NCI-H2227 treated with DMSO at 0.1 percent for 48 hours (cell line): Measurements from ENCODE around the gene EMILIN1.
A peak's percentile ranks its signal among the peaks of the same experiment; 100 is the strongest.

Source experiments
- DNase-seq: peaks from one replicate; lab custom pipeline; 2025; lab: John Stamatoyannopoulos, UW

Gene EMILIN1

DNA sequence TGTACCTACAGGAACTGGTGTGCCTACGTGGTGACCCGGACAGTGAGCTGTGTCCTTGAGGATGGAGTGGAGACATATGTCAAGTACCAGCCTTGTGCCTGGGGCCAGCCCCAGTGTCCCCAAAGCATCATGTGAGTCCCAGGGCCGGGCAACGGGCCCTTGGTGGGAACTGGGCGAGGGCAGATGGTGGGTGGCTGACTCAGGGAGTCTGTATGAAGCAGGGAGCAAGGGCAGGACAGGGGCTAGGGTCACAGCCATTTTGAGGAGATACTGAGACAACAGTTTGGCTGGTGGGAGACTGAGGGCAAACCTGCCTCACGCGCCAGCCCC is 1.7 kb downstream of the EMILIN1 start:
- no peak for DNase-seq

- no peak for DNase-seq
These were observed 2.2 kb downstream of the EMILIN1 start for GRCh38 chr2:27080603-27080936.

DNA sequence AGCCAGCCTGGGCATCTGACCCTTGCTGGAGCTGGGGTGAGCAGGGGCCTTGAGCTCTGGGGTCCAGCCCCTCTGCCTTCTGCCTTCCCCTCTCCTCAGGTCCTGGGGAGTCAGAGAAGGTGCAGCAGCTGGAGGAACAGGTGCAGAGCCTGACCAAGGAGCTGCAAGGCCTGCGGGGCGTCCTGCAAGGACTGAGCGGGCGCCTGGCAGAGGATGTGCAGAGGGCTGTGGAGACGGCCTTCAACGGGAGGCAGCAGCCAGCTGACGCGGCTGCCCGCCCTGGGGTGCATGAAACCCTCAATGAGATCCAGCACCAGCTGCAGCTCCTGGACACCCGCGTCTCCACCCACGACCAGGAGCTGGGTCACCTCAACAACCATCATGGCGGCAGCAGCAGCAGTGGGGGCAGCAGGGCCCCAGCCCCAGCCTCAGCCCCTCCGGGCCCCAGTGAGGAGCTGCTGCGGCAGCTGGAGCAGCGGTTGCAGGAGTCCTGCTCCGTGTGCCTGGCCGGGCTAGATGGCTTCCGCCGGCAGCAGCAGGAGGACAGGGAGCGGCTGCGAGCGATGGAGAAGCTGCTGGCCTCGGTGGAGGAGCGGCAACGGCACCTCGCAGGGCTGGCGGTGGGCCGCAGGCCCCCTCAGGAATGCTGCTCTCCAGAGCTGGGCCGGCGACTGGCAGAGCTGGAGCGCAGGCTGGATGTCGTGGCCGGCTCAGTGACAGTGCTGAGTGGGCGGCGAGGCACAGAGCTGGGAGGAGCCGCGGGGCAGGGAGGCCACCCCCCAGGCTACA is 3.8 kb downstream of the EMILIN1 start:
- DNase-seq = no peak

DNA sequence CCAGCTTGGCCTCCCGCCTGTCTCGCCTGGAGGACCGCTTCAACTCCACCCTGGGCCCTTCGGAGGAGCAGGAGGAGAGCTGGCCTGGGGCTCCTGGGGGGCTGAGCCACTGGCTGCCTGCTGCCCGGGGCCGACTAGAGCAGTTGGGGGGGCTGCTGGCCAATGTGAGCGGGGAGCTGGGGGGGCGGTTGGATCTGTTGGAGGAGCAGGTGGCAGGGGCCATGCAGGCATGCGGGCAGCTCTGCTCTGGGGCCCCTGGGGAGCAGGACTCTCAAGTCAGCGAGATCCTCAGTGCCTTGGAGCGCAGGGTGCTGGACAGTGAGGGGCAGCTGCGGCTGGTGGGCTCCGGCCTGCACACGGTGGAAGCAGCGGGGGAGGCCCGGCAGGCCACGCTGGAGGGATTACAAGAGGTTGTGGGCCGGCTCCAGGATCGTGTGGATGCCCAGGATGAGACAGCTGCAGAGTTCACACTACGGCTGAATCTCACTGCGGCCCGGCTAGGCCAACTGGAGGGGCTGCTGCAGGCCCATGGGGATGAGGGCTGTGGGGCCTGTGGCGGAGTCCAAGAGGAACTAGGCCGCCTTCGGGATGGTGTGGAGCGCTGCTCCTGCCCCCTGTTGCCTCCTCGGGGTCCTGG is 4.5 kb downstream of the EMILIN1 start:
- no peak for DNase-seq

DNA sequence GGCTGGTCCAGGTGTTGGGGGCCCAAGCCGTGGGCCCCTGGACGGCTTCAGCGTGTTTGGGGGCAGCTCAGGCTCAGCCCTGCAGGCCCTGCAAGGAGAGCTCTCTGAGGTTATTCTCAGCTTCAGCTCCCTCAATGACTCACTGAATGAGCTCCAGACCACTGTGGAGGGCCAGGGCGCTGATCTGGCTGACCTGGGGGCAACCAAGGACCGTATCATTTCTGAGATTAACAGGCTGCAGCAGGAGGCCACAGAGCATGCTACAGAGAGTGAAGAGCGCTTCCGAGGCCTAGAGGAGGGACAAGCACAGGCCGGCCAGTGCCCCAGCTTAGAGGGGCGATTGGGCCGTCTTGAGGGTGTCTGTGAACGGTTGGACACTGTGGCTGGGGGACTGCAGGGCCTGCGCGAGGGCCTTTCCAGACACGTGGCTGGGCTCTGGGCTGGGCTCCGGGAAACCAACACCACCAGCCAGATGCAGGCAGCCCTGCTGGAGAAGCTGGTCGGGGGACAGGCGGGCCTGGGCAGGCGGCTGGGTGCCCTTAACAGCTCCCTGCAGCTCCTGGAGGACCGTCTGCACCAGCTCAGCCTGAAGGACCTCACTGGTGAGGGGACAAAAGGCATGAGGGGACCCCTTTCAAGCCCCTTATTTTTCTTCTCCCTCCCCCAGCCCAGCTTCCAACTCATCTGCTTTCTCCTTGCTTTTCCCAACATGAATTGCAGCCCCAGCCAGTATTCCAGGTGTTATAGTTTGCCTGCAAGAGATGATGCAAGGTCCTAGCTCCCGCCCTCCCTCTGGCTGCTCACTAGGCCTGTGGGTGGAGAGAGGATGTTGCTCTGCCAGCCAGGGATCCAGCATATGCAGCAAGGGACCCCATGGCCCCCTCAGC is 5.2 kb downstream of the EMILIN1 start:
- DNase-seq = no peak

- DNase-seq = no peak
These were observed 6.1 kb downstream of the EMILIN1 start for GRCh38 chr2:27084297-27085061.

- no peak for DNase-seq
These were observed 6.8 kb downstream of the EMILIN1 start for GRCh38 chr2:27085062-27085672.

- DNase-seq = peak; percentile 16
These were observed 7.3 kb downstream of the EMILIN1 start for GRCh38 chr2:27085673-27086089.

- peak; percentile 94 for DNase-seq
These were observed 7.8 kb downstream of the EMILIN1 start for GRCh38 chr2:27086090-27086723.

DNA sequence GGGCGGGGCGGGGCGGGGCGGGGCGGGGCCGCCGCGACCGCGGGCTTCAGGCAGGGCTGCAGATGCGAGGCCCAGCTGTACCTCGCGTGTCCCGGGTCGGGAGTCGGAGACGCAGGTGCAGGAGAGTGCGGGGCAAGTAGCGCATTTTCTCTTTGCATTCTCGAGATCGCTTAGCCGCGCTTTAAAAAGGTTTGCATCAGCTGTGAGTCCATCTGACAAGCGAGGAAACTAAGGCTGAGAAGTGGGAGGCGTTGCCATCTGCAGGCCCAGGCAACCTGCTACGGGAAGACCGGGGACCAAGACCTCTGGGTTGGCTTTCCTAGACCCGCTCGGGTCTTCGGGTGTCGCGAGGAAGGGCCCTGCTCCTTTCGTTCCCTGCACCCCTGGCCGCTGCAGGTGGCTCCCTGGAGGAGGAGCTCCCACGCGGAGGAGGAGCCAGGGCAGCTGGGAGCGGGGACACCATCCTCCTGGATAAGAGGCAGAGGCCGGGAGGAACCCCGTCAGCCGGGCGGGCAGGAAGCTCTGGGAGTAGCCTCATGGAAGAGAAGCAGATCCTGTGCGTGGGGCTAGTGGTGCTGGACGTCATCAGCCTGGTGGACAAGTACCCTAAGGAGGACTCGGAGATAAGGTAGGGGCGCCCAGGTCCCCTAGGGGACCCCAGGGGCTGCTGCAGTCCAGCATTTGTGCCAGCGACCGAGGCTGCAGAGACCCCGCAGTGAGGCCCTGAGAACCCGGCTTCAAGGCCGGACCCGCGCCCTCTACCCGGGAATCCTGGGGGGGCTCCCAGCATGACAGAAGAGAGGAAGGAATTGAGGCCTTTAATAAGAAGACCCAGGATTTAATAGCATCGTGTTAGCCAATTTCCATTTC is 8.5 kb downstream of the EMILIN1 start, which contains the start of gene KHK:
TSS of gene KHK (plus strand) at position 49 of the 870 bp plus-strand sequence. CDS start at position 537, 488 bp downstream.
- DNase-seq = no peak

DNA sequence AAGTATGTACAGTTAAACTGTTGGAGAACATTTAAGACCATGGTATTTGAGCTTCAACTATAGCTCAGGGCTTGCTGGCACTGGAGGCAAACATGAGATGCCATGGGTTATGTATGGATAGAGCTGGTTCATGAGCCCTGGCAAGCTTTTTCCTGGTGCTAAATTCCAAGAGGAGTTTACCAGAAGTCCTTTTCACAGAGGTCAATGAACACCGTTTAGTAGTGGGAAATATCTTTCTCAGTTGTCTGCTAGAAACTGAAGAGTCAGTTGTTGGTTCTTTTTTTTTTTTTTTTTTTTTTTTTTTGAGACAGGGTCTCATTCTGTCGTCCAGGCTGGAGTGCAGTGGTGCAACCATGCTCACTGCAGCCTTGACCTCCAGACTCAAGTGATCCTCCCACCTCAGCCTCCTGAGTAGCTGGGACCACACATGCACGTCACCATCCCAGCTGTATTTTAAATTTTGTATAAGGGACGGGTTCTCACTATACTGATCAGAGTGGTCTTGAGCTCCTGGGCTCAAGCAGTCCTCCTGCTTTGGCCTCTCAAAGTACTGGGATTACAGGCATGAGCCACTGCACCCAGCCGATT is 9.5 kb downstream of the EMILIN1 start:
- no peak for DNase-seq

DNA sequence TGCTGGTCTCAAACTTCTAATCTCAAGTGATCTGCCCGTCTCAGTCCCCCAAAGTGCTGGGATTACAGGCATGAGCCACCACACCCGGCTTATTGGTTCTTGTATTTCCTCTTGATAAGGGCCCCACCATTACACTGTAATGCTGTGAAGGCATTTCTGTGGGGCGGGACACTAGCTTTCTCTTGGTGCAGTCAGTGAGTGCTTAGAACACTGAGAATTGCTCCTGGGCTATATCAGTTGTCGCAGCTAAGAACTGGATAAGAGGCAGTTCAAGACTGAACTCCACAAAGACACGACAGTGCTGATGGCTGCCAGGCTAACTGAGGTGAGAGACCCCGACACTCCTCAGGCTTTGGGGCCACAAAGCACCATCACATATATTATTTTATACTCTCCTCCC is 10.2 kb downstream of the EMILIN1 start:
- DNase-seq = no peak

GRCh38 chr2:27089111-27089954 is 10.9 kb downstream of the EMILIN1 start:
- DNase-seq = no peak

DNA sequence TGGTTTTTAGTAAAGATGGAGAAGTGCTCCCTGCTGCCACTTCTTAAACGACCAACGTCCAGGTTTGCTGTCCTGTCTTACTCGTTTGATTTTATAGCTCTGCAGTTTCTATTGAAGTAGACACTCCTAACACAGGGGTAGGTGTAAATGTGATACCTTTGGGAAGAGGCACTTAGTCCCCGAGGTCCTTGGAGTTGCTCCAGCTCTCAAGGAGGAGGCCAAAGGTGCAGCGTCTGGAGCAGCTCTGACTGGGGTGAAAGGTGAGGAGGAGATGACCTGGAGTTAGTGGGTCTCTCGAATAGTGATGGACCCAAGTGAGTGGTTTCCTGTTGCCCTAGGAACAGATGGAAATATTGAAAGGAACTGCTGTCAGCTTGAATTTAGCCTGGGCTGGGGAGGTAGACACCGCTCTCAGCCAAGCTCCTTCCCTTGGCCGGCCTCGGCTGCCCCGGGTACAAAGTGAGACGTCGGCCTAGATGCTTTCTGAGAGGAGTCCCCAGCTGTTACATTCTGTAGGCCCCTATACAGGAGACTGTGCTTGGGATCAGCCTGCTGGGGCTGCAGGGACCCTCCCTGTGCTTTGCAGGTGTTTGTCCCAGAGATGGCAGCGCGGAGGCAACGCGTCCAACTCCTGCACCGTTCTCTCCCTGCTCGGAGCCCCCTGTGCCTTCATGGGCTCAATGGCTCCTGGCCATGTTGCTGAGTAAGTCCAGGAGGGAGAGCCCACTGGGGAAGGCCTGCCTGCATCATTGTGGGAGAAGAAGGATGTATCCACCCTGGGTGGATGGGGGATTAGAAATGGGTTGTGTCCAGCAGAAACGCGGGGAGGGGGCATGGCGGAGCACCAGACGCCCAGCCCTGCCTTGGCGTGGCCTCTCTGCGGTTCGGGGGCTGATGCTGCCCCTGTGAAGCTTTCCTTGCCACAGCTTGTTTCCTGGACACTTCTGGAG is 13.6 kb downstream of the EMILIN1 start:
- no peak for DNase-seq

DNA sequence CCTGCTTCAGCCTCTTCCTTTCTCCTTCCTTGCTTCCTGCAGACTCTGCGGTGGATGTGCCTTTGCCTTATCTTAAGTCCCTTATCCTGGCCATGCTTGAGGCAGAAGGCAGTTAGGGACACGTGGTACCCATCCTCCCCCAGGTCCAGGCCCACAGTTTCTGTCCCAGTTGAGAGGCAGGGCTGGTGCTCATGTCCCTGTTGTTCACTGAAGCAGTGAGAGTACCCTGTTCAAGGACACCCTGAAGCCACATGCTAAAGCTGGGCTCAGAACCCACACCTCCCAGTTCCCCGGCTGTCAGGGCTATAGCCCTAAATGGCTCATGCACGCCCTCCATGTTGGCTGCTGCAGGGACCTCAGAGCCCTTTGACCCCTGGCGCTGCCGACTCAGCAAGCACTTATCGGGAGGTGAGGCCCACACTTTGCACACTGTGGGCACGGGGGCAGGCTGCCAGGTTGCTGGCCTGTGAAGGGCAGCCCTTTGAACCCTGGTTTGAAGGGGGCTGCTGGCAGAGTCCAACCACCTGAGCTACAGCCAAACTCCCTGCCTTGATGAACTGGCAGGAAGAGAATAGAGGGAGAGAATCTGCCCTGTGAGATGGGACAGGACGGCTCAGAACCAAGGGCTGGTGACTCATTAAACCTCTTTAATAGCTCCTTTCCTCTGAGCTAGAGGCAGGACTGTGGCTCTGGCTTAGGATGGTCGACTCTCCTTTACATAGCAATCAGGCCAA is 14.4 kb downstream of the EMILIN1 start:
- DNase-seq = no peak

GRCh38 chr2:27093430-27094352 is 15.3 kb downstream of the EMILIN1 start:
- no peak for DNase-seq
